Measurements from ENCODE around the gene ABCD3. TPM values are rescaled to one million over a fixed set of nuclear protein-coding genes. Genes with fewer than 3 reads are reported as not detected.
A peak's percentile ranks its signal among the peaks of the same experiment; 100 is the strongest.

The ABCD3 gene
- total RNA-seq, 1 experiment from 2014 or later, result 25.0 TPM

- DNase-seq (ENCODE audit: low spot score), result no peak
Observed at GRCh38 chr1:94526152-94526980, 108.2 kb downstream of the ABCD3 start.

DNA sequence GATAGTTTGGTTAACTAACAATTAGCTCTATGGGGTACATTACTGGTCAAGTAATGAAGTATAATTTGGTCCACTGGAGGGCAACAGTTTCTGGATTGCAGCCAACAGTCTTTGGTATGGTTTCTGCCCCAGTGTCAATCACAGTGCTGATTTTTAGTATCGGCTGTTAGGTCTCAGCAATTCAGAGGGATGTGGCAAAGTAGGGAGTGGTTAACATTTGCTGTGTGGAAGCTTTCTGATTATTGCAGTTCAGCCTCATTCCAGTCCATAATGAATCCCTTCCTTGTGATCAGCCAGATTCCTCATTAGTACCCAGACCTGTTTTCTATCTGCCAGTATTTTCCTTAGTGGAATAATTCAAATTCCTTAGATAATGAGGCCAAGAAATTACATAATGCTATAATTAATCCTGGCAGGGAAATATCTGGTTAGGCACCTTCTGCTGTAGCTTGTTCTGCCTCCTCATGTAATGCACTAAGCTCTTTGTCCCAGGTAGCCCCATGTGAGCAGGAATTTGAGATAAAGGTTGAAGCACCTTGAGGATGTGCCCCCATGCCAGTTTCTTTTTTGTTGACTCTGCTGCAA lies 109.3 kb downstream of the ABCD3 start:
- peak; percentile 64 for DNase-seq (ENCODE audit: low spot score)

DNA sequence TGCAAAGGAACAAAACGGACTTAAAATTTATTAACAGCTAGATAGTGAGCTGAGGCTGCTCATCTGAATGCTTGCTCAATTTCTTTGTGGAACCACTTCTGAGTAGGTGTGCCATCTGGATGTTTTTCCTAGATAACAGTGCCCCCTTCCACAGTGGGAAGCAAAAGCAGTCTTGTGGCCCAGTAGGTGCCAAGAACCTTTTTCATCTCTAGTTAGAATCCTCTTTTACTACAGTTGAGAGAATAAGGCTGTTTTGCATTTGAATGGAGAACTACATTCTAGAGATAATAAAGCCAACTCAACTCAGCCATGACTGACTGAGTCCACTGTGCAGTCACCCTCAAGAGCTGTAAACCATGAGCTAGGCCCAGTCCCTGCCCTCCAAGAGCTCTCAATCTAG lies 110.1 kb downstream of the ABCD3 start:
- DNase-seq (ENCODE audit: low spot score), result no peak

- DNase-seq (ENCODE audit: low spot score), result no peak
Observed at GRCh38 chr1:94528826-94529225, 110.6 kb downstream of the ABCD3 start.

DNA sequence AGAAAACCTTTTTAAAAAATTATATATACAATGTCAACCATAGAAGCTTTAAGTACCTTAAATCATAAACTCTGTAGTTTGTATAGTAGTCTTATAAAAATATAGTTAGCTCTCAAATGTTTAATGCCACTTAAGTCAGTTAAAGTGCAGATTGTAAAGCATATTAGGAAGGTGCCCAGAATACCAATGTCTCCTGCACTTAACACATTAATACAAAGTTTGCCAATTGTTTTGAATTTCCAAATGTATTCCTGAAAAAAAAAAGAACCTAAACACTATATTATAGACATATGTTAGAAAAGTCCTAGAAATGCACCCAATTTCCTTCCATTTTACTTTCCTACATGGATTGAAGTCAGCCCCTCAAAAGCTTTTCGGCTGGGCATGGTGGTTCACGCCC lies 111.2 kb downstream of the ABCD3 start:
- DNase-seq (ENCODE audit: low spot score), result no peak

DNA sequence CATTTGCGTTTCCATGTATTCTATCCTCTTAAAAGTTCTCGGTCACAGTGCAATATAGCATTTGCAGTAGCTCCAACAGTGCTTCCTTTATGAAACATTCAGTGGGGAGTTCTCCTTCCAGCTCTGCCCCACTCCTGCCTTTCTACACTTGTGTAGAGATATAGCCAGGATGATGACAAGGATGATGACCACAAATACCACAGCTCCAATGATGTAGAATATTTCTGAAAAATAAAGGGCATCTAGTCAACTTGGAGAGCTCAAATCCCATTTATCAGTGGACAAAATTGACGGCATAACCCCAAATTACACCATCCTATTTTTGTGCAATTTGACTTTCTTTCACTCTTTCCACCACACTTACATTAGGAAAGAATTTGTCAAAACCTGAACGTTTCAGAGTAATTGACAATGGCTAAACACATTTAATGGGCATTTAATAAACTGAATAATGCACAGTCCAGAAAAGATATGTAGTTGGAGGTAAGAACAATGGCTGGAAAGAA lies 112.2 kb downstream of the ABCD3 start:
- DNase-seq (ENCODE audit: low spot score), result no peak

DNA sequence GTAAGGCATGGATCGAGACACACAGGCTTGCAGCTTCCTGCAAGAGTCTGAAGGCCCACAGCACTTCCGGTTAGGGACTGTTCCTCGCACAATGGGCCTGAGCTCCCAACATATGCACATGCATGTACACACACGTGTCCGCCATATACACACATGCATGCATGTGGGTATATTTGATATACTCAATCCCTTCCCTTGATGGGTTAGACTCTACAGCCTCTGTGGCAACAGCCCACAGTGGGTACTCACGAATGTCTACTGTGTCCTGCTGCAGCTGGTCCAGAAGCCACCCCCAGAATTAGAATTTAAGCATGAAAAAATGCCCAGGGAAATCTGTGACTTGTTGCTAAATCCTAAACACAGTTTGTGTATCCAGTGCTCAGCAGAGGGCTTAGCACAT lies 113.5 kb downstream of the ABCD3 start:
- DNase-seq (ENCODE audit: low spot score), result no peak

DNA sequence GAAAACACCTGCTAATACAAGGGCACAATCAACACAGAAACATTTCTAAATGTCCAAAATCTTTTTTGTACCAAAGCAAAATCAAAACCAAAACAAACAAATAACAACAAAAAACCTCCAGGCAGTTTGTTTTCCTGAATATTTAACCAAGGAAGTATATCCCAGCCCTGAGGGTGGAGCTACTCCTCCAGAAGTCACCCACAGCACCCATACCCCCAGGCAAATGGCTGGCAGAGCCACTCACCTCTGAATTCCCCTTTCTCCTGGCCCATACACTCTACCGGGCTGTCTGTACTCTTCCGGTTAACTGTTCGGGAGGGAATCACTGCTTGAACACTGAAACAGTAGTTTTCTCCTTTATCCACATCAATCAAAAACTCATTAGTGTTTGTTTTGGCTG lies 113.9 kb downstream of the ABCD3 start:
- peak; percentile 38 for DNase-seq (ENCODE audit: low spot score)

DNA sequence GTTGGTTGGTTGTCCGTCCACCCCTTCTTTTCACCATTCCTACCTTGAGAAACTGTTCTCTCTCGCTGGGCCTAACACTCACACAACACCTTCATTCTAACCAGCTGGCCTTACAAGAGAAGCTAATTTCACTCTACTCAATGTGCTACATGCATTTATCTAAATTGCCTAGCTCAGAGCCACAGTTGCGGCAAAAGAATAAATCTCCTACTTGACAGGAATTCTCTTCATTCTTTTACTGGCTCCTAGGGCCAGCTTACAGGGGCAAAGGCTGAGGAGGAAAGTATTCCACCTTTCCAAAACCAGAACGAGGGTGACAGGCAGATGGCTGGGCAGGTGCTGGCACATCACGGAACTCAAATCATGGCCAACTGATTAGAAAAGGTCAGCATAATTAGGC lies 116.9 kb downstream of the ABCD3 start:
- no peak for DNase-seq (ENCODE audit: low spot score)

DNA sequence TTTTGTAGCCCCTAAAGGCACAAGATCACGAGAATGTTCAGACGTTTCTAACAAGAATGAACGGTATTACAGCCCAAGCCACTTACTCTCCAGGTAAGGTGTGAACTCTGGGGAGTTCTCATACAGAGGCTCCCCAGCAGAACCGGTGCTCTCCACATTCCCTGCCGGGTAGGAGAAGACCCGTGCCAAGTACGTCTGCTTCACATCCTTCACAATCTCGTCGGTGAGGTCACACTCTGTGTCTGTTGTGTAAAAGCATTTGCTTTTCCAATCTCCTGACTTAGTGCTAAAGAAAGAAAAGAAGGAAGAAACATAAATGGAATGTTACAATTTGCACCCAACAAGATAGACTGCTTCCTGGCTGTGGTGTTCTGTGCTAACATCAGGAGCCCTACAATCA lies 117.7 kb downstream of the ABCD3 start:
- no peak for DNase-seq (ENCODE audit: low spot score)

GRCh38 chr1:94537254-94537653 lies 119.1 kb downstream of the ABCD3 start:
- DNase-seq (ENCODE audit: low spot score), result no peak

DNA sequence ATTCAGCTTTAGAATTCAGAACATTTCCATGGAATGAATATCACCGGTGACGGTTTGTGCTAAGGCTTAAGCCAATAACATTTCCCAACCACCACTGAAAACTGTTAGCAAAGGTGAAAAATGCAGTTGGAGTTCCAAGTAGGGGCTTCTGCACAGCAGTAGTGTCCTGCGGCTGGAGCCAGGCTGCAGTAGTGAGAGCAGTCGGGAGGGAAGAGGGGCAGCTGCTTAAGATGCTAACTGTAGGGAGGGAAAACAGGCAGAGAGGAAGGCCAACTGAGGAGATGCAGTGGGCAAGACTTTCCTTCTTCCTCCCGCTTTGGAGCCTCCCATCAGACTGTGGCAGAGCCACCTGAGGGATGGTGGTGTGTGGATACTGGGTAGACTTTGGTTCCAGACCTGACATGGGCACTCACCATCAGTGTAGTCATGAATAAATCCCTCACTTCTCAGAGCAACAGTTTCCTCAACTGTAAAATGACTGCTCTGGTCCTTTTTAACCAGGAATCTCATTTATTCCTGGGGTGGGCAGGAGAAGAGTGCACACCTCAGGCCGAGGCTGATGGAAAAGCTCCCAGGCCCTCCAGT lies 120.1 kb downstream of the ABCD3 start:
- no peak for DNase-seq (ENCODE audit: low spot score)

GRCh38 chr1:94539496-94539895 lies 121.3 kb downstream of the ABCD3 start:
- no peak for DNase-seq (ENCODE audit: low spot score)

DNA sequence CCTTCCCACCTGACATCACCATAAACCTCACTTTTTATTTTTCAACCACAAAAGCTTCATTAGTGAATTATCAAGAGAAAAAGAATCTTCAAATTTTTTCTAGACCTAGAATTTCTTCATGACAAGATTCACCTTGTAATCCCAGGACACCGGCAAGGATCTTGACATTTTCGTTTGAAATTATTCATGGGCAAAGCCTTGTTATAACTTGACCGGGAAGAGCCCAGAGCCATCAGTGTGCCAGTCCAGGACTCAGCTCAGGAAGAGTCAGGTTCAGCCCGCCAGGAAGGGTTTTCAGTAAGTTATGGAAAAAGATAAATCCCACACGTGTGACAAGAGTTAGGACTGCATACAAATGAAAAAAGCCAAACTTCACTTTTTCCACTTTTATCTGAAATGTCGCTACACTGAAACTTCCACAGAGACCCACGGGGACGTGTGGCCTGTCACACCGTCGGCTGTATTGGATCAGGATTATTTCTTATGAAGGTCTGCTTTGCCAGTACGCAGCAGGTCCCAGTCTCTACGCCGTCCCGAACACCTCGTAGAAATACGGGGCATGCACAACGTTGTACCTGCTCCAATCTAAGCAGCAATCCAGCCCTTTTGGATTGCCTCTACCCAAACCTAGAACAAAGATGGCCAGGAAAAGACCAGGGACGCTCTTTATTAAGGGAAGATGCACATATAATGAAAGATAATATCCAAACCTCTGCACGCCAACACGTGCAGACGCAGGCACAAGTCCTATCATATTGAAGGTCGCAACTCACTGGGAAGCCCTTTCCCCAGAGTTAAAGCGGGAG lies 122.5 kb downstream of the ABCD3 start:
- DNase-seq (ENCODE audit: low spot score), result peak; percentile 51

GRCh38 chr1:94541246-94542087 lies 123.3 kb downstream of the ABCD3 start, which contains the start of gene F3:
Gene F3 (minus strand): TSS chr1:94541759. CDS start chr1:94541636, 123 bp downstream.
- DNase-seq (ENCODE audit: low spot score), result peak; percentile 62

DNA sequence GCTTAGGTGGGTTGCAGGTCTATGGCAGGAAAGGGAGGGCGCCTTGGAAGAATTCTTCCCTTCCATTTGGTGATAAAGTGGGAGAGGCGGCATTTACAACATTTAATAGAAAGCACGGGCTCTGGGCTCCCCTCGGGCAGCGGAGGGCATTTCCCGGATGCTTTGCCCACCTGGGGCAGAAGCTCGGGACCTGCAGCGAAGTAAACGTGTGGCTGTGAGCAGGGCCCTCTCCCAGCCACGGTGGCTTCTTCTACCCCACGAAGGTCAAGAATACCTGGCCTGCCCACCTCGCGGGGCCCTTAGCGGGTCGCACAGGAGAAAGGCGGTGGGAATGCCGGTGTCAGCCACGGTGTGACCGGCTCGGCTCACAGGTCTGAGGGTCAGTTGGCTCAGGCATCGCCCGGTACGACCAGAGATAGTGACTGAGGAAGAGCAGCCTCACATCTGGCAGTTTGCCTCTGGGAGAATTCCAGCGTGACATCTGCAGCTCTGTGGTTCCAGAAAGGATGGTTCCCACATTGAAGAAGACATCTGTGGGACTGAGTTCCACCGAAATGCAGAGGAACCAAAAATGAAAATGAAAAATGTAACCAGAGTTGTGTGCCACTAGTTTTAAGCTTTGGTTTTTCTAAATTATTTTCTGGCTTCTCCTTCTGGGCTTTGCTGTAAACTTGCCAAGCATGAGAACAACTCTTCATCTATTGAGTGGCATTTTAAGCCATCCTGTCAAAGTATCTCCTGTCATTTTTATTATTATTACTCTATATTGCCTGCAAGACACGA lies 124.1 kb downstream of the ABCD3 start:
- DNase-seq (ENCODE audit: low spot score), result no peak

DNA sequence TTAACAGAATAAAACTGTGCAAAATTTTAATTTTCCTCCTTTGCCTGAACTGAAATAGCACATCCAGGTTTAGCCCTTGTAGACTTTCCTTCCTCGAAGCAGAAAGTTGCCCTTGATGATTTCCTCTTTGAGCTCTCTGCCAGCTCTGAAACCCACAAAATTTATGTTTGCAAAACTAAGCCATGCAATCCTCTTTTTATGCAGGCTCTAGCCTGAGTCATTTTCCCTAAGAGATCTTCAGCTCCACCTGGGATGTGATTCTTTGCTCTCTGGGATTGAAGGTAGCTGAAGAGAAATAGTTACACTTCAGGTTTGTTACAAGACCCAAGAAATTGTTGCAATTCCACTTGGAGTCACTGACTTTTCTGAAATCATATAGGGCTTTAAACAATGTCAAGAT lies 124.8 kb downstream of the ABCD3 start:
- no peak for DNase-seq (ENCODE audit: low spot score)

GRCh38 chr1:94543893-94544635 lies 125.9 kb downstream of the ABCD3 start:
- DNase-seq (ENCODE audit: low spot score), result no peak
